Activated effector memory CD4-positive, alpha-beta T cell treated with Interleukin-2 at 50 U/mL for 16 hours (primary cell): Measurements from ENCODE around the gene MIB2.

Experiments used
- DNase-seq: peaks from one replicate; pipeline ENCODE4 v3.0.0-alpha.2; 2020

The MIB2 gene

DNA sequence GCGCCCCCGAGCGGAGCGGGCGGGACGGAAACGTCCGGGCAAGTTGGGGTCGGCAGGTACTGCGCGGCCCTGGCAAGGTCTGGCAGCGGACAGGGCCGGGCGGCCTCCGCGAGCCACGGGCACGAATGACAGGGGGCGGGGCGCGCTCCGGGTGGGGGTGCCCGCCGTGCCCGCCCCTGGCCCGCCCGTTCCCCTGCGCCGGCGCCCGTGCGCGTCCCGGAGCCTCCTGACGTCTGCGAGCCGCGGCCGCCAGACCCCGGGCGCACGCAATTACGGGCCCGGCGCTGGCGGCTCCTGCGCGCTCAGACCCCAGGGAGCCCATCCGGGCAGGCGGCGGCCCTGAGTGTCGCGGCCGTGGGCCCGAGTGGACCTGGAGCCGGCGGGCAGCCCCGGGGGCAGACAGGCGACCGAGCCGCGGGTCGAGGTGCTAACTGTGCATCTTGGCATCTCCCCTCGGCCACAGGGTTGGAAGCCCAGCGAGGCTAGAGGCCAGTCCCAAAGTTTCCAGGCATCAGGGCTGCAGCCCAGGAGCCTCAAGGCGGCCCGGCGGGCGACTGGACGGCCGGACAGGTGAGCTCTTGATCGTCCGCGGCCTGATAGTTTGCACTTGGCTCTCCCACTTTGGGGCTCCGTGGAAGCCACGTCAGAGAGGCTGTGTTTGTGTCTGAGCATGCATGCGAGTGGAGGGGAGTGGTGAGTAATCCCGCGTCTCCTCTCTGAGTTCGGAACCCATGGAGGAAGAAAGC is 918 bp downstream of the MIB2 start:
- peak; percentile 20 for DNase-seq

DNA sequence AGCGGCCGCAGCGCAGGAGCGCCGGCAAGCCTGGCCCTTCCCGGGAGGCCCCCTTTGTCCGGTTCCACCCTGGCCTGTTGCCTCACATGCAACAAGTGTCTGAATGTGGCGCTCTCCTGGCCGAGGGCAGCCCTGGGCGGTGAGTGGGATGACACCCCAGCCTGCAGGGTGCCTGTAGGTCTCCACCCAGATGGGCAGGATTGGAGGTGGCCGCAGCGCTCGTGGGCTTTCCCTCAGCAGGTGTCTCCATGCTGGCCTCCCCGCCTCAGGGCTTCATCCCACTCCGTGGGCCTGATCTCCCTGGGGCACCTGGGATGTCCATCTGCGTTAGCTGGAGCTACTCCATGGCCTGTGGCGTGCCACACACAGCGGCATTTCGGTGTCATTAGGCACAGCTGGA is 1.5 kb downstream of the MIB2 start:
- DNase-seq: no peak

DNA sequence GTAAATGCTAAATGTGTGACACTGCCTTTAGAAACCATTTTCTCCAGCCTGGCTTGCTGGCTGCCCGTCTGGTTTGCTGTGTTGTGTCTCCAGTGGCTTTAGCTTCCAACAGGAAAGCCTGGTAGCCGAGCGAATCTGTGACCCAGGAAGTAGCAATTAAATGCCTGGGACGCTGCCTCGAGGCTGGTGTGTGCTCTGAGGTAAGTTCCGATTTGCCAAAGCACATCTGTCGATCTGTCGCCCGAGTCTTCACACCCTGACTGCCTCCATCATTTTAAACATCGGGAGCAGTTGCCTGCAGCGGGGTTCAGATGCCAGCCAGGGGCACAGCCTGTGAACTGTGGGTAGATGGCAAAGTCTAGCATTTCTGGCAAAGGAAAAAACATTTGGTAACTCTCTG is 2.2 kb downstream of the MIB2 start:
- no peak for DNase-seq

DNA sequence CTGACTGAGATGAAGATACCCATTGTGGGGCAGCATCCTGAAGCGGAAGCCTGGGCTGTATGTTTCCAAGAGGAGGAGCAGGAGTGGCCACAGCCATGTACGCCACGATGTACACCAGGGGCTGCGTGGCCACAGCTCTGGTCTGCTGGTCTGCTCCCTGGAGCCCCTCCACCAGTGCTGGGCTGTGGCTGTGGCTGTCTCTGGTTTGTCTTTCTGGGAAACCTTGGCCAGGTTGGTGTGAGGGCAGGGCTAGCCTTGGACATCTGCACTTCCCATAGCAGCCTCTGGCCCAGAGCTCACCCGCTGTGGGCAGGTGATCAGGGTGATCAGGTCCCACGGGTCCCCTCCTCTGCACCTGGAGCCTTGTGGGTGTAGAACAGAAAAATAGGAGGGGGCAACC is 2.6 kb downstream of the MIB2 start:
- no peak for DNase-seq

DNA sequence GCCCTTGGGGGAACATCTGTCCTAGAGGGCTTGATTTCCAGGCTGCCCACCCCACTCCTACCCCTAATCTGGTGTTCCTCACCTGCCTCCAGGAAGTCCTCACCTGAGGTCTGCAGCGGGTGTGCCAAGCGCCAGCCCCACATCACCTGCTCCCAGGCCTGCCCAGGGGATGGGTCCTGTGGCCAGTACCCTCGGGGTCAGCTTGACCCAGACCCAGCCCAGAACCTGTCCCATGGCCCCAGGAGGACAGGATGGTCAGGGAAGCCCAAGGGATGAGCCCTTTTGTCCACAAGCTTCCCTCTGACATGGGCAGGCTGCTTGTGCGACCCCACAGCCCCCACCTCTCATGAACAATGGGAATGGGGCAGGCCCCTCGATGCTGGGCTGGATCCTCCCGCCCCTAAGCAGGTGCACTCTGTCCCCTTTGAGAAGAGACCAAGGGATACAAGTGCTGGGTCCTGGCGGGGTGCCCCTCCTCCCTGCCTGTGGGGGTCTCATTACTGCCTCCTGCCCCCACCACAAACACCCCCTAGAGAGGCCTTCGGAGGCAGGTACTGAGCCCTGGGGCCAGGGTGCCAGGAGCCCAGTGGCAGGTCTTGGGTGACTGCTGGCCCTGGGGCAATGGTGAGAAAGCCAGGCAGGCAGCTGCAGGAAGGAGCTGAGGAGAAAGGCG is 3.2 kb downstream of the MIB2 start:
- DNase-seq: no peak

DNA sequence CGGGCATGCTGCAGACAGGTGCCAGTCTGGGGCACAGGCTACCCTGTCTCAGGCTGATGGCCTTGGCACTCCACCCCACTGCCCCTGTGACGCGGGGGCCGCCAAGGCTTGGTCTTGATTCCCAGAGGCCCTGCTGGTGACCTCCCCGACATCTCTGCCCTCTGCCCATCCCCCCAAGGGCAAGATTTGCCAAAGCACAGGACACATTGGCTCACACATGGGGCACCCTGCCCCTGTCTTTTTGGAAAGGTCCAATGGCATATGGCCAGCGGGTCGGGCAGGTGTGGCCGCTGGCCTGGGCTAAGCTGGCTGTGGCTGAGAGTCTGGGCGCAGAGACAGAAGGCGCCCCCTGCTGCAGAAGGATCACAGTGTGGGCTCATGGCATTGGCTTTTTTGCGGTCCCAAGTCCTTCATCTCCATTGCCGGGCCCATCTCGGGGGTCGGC is 4.6 kb downstream of the MIB2 start:
- DNase-seq: no peak

DNA sequence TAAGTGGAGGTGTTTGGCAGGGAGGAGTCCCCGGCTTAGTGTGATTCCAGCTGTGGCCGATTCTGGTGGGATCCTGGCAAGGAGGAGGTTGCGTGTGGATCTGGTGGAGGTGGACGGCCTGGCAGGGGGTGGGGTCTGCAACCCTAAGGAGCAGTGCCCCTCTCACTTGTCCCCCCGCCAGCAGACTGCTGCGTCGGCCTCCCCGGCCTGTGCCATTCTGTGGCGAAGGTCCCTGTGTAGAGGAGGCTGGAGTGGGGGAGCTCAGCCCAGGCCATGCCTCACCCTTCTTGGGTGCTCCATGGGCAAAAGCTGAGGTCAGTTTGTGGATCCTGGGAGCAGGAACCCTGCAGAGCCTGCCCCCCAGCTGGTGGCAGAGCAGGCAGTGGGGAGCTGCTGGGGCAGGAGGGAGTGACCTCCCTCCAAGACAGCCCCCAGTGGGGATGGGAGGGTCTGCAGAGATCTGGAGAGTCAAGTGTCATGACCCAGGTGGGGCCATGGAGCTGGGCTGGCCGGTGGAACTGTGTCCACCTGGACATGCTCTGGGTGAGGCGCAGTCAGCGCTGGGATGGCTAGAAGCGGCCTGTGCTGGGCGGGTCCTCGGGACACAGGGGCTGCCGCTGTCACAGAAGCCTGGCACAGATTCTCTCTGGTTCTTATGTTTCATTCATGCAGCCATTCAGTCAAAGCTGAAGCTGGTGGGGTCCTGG is 5.3 kb downstream of the MIB2 start:
- no peak for DNase-seq

DNA sequence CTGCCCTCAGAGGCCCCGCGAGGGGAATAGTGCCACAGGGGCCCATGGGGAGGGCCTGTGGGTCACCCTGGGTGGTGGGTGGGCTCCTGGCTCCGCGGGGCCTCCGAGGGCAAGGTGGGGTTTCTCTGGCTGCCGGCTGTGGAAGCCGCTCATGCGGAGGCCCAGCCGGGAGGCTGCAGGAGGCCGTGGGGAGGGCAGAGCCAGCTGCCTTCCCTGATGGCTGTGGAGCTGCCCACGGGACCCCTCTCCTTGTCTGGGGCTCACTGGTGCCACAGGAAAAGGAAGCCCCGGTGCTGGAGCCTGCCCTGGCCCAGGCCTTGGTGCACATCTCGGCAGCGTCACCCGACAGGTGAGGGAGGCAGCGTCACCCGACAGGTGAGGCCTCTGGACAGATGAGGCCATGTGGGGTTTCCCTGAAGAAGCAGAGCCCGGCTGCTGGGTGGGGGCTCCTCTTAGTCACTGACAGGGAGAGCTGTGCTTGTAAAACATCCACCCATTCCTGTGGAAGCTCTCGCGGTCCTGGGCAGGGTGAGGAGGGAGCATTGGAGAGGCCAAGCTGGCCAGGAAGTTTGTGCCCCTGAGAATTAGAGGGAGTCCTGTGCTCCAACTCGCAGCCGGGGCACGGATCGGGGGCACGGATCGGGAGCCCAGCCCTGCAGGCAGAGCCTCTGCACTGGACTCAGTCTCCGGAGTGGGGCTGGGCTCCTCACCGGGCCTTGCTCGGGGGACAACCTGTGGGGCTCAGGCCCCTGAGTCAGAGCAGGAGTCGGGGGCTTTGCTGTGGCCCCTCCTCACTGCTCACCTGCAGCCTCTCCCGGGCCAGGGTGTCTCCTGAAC is 6.1 kb downstream of the MIB2 start:
- DNase-seq: no peak

DNA sequence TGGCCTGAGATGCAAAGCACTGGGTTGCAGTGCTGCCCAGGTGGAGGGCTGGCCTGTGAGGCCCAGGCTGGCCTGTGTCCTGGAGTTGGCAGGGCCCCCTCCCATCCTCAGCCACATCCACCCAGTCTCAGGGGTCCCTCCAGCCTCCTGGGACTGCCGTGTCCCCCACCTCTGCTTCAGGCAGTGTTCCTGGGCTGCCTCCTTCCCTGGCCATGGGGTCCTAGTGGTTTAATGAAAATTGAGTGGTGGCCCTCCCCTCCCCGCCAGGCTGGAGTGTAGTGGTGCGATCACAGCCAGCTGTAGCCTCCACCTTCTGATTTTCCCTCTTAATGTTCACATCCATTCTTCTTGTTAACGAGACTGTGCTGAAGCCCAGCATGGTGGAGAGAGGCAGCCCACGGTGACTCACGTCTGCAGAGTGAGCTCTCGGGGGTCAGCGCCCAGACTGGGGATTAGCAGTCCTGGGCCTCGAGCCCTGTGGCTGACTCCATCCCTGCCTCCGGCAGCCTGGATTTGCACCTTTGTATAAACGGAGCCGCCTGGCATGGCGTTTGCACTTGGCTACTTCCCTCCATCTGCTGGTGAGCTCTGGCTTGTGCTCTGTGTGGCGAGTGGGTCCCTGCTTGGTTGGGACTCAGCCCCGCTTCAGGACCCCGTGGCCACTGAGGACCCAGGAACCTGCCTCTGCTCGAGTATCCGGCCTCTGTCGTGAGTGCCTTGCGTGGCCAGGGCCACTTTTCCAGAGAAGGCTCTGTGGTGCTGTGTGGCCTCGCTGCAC is 6.9 kb downstream of the MIB2 start:
- no peak for DNase-seq

DNA sequence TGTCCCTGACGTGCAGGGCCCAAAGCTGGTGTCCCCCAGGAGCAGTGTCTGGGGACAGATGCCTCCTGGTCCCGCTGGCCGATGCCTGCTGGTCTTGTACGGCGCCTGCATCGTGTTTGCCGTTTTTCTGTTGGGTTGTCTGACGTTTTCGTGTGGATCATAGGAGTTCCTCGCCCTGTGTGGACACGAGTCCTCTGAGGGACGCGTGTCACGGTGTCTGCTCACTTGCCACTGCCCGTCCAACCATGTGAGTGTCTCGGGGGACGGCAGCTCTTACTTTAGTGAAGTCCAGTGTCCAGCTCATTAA is 7.4 kb downstream of the MIB2 start:
- no peak for DNase-seq

DNA sequence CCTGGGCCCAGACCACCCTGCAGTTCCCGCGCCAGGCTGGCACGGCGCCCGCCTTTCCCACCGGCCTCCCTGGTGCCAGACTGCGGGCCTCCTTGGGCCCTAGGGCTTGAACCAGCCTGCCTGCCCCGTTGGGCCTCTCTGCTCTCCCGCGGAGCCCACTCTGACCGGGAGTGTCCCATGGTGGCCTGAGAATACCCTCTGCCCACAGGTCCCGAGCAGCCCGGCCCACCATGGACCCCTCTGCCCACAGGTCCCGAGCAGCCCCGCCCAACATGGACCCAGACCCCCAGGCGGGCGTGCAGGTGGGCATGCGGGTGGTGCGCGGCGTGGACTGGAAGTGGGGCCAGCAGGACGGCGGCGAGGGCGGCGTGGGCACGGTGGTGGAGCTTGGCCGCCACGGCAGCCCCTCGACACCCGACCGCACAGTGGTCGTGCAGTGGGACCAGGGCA is 7.9 kb downstream of the MIB2 start:
- no peak for DNase-seq

DNA sequence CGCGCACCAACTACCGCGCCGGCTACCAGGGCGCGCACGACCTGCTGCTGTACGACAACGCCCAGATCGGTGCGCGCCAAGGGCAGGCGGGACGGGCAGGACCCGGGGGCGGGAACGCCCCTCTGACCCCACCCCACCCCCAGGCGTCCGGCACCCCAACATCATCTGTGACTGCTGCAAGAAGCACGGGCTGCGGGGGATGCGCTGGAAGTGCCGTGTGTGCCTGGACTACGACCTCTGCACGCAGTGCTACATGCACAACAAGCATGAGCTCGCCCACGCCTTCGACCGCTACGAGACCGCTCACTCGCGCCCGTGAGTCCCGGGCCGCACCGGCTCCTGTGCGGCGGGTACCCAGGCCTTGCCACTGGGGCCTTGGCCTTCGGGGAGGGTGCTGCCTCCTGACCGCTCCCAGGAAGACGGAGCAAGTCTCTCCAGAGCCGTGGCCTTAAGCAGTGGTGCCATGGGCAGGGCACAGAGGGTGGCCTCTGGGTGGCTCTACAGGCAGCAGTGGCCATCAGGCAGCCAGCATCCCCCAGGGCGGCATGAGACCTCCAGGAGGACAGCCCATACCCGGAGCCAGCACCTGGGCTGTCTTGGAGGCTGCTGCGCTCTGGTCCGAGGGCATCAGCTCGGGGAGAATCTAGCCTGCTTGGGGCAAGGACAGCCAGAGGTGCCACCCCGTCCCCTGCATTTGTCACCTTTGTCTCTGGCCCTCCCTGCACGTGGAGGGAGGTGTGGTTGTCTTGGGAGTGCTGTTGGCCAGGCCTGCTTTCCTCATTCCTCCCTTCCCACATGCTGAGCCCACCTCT is 8.5 kb downstream of the MIB2 start:
- DNase-seq: no peak

DNA sequence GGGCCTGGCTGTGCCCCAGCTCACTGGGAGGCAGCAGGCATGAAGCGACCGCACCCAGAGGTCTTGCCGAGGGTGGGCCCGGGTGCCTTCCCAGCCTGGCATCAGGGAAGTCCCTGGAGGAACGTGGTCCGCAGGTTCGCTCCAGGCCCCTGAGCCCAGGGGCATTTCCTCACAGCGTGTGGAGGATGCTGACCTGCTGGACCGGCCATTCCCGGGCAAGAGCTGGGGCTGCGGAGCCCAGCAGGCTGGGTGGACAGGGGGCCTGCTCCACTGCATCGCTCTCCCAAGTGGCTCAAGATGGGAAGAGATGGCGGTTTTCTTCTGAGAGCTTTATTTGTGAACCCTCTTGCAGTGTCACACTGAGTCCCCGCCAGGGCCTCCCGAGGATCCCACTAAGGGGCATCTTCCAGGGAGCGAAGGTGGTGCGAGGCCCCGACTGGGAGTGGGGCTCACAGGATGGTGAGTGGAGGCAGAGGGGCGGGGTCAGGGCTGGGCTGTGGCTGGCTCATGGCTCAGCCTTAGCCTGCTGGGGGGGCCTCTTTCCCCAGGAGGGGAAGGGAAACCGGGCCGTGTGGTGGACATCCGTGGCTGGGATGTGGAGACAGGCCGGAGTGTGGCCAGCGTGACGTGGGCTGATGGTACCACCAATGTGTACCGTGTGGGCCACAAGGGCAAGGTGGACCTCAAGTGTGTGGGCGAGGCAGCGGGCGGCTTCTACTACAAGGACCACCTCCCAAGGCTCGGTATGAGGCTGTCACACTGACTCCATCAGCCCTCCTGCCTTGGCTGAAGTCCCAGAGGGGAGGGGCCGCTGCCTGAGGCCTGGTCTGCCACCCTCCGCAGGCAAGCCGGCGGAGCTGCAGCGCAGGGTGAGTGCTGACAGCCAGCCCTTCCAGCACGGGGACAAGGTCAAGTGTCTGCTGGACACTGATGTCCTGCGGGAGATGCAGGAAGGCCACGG is 9.4 kb downstream of the MIB2 start:
- no peak for DNase-seq

DNA sequence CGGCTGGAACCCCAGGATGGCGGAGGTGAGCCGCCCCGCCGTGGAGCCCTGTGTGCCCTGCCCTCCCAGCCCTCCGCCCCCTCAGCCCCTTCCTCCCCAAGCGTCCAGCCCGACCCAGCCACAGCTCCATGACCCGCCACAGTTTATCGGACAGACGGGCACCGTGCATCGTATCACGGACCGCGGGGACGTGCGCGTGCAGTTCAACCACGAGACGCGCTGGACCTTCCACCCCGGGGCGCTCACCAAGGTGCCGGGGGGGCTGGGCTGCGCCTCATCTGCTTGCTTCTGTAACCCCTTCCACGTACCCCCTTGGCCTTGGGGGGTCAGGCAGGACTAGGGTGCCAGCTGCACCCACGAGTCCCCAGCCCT is 10.1 kb downstream of the MIB2 start:
- no peak for DNase-seq

DNA sequence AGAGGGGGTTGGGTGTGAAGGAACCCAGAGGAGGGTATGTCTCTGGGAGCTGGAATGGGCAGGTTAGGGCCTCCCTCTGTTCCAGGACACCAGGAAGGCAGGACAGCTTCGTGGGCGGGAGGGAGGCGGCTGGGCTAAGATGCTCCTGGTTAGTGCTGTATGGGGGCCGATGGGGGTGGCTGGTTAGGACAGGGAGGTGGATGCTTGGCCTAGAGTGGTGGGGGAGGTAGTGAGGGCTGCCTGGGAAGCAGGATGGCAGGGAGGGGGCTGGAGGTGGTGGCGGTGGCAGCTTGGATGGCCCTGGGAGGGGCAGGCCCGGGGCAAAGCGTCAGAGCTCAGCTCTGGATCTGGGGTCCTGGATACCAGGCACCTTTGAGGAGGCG is 10.5 kb downstream of the MIB2 start:
- no peak for DNase-seq

DNA sequence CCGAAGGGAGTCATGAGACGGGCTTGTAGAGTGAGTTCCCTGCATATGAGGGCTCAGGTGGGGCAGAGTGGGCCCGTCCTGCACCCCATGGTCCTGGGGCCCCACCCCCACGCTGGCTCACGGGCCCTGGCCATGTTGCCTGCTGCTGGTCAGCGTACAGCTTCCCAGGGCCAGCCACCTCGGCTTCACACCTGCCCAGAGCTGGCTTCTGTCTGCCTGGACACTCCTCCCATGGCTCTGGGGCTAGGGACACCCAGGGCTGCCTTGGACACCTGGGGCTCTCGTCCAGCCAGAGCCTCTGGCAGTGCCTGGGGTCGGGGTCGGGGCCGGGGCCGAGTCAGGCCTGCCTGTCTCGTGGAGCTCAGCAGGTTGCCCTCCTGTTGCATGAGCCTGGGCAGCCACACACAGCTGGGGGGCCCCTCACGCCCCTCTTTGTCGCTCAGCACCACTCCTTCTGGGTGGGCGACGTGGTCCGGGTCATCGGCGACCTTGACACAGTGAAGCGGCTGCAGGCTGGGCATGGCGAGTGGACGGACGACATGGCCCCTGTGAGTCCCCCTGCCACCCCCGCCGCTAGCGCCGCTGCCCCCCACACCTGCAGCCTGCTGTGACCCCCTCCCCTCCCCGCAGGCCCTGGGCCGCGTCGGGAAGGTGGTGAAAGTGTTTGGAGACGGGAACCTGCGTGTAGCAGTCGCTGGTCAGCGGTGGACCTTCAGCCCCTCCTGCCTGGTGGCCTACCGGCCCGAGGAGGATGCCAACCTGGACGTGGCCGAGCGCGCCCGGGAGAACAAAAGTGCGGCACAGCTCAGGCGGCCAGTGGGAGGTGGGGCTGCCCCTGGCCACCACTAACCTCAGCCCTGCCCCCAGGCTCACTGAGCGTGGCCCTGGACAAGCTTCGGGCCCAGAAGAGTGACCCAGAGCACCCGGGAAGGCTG is 11.2 kb downstream of the MIB2 start:
- no peak for DNase-seq

DNA sequence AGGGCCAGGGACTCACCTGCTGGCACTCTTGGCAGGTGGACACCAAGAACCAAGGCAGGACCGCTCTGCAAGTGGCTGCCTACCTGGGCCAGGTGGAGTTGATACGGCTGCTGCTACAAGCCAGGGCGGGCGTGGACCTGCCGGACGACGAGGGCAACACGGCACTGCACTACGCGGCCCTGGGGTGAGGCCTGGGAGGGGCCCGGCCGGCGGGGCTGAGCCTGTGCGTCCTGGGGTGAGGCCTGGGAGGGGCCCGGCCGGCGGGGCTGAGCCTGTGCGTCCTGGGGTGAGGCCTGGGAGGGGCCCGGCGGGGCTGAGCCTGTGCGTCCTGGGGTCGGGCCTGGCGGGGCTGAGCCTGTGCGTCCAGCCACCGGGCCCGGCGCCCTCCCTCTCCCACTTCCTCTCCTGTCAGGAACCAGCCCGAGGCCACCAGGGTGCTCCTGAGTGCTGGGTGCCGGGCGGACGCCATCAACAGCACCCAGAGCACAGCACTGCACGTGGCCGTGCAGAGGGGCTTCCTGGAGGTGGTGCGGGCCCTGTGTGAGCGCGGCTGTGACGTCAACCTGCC is 12.0 kb downstream of the MIB2 start:
- DNase-seq: no peak

DNA sequence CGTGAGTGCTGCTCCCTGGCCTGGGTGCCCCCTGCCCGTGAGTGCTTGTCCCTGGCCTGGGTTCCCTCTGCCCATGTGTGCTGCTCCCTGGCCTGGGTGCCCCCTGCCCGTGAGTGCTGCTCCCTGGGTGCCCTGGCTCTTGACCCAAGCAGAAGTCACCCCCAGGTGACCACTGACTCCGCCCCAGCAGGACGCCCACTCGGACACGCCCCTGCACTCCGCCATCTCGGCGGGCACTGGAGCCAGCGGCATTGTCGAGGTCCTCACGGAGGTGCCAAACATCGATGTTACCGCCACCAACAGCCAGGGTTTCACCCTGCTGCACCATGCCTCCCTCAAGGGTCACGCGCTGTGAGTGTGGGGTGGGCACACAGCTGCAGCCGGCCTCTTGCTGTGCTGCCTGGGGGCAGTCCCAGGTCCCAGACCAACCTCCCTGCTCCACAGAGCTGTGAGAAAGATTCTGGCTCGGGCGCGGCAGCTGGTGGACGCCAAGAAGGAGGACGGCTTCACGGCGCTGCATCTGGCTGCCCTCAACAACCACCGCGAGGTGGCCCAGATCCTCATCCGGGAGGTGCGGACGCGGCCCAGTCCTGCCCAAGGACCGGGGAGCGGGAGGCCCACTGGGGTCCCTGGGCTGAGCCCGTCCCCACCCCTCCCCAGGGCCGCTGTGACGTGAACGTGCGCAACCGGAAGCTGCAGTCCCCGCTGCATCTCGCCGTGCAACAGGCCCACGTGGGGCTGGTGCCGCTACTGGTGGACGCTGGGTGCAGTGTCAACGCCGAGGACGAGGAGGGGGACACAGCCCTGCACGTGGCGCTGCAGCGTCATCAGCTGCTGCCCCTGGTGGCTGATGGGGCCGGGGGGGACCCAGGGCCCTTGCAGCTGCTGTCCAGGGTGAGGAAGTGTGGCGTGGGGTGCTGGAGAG is 12.8 kb downstream of the MIB2 start:
- no peak for DNase-seq
